ENCODE data around the gene LY9.

DNA sequence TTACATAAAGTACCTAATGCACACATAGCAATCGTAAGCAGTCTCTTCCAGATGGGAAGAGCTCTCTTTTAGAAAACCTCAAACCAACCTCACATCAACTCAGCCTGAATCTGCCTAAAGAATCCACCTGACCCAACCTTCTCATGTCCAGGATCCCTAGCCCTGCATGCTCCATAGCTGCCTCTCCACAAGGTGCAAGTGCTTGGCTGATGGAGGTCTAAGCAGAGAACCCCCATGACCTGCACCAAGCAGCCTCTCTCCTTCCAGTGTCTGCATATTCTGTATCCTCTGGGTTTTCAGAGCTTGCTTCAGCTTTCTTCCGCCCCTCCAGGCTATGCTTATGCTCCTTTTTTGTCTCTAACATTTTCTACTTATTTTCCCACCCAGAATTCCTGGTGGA, 2.5 kb downstream of the LY9 start:
- no peak for TF ChIP-seq CTCF (conservative IDR thresholded peaks at IDR 0.05; ENCODE audit: low read depth, low read length)
- no peak for TF ChIP-seq EZH2 (IDR thresholded peaks at IDR 0.05; ENCODE audit: low read length, unreplicated experiment)
- no peak for TF ChIP-seq EZH2phosphoT487 (IDR thresholded peaks at IDR 0.05; ENCODE audit: borderline replicate concordance, low read length)
